Natural killer cell (primary cell): ENCODE results near the gene USP7. TPM values are rescaled to one million over a fixed set of nuclear protein-coding genes. Genes with fewer than 3 reads are reported as not detected.

Experiments
- ATAC-seq, 3 donors: fragments of 150-1000 bp in 2 of 3; fragments of 200-7000 bp in 1 of 3; cut with Tn5 transposase; 1 replicate in 1 of 3; 2 replicates in 2 of 3; pipeline ENCODE4 v1.10.0; 2021; ENCODE audit warnings: mild to moderate bottlenecking in 2 of 3, moderate library complexity in 2 of 3
- DNase-seq, 2 donors: peaks; one replicate each; pipeline versions ENCODE4 v3.0.0 to v3.0.0-alpha.2; 2013 to 2021; ENCODE audit warnings: mixed read lengths in 1 of 2
- H3K27ac ChIP-seq: one replicate; pipeline ENCODE4 v1.5.1; 2013; ENCODE audit warnings: mild to moderate bottlenecking, low read length
- H3K27me3 ChIP-seq: one replicate; pipeline ENCODE4 v1.6.1; 2013; ENCODE audit warnings: low read length; ENCODE audit not compliant: control insufficient read depth, insufficient read depth
- H3K36me3 ChIP-seq: one replicate; pipeline ENCODE4 v1.6.1; 2013; ENCODE audit warnings: low read length; ENCODE audit not compliant: control insufficient read depth, insufficient read depth
- H3K4me1 ChIP-seq: one replicate; pipeline ENCODE4 v1.6.1; 2013; ENCODE audit warnings: low read length; ENCODE audit not compliant: control insufficient read depth, insufficient read depth
- H3K4me3 ChIP-seq: one replicate; pipeline ENCODE4 v1.5.1; 2013; ENCODE audit warnings: low read length
- H3K9me3 ChIP-seq: one replicate; pipeline ENCODE4 v1.6.1; 2013; ENCODE audit warnings: low read length; ENCODE audit not compliant: control insufficient read depth, insufficient read depth
- H3K27ac Mint-ChIP-seq, 2 donors: one replicate each; pipeline ENCODE4 v1.8.0; 2022; ENCODE audit warnings: mild to moderate bottlenecking in 2 of 2, mixed read lengths in 2 of 2, moderate library complexity in 1 of 2
- H3K27me3 Mint-ChIP-seq, 2 donors: one replicate each; pipeline ENCODE4 v1.8.0; 2022; ENCODE audit warnings: low read depth in 2 of 2, mixed read lengths in 2 of 2
- H3K36me3 Mint-ChIP-seq: one replicate; pipeline ENCODE4 v1.8.0; 2022; ENCODE audit warnings: mixed read lengths
- H3K4me1 Mint-ChIP-seq, 2 donors: one replicate each; pipeline ENCODE4 v1.8.0; 2022; ENCODE audit warnings: mixed read lengths in 2 of 2
- H3K4me3 Mint-ChIP-seq: one replicate; pipeline ENCODE4 v1.8.0; 2022; ENCODE audit warnings: mild to moderate bottlenecking, moderate library complexity, mixed read lengths
- H3K9me3 Mint-ChIP-seq, 2 donors: one replicate each; pipeline ENCODE4 v1.8.0; 2022; ENCODE audit warnings: mixed read lengths in 2 of 2
- WGBS: methylation state at CpG from one replicate; pipeline ENCODE4 v1.1.7; 2013; ENCODE audit warnings: missing lambda C conversion rate; ENCODE audit not compliant: insufficient coverage; 5-methylcytosine and 5-hydroxymethylcytosine counted together
- intact Hi-C: fragments of 100-400 bp; cut with micrococcal nuclease; formaldehyde crosslinking; loops from one replicate; pipeline ENCODE4 v1.14.2; 2022
- total RNA-seq, 4 donors: library from RNA; stranded (reverse); fragments of 120-200 nt in 1 of 4; gene quantifications; one replicate each; pipeline versions ENCODE4 v1.2.3 to v1.2.4, GENCODE V29; 2013 to 2022
- TF ChIP-seq, protein P1 (sequence below): fragments of 200-600 bp; IDR thresholded peaks from one replicate; pipeline ENCODE4 v1.8.0; 2022; ENCODE audit warnings: antibody characterized with exemption

Gene USP7
- total RNA-seq, 3 donors from 2014 or later (not counting 1 experiment from before 2014, with no cell fraction given): 213 to 268 (median 236) TPM

- DNase-seq (no peak), ATAC-seq (no peak)
- Histone ChIP-seq H3K27me3 (no peaks in the 10 kb centered on the region), H3K4me1 (peaks cover 8% of the 10 kb centered on the region), H3K9me3 (no peaks in the 10 kb centered on the region), H3K36me3 (no peaks in the 10 kb centered on the region), H3K4me3 (no peak overlapping the region), H3K27ac (no peak overlapping the region)
- intact Hi-C loops: loop anchor here (10.0 kb wide), 1 partner anchor 52 kb away; no protein-coding TSS in a partner anchor
- Mint-ChIP-seq H3K4me3 (no peak overlapping the region), H3K4me1 (peaks cover 3 to 10% of the 10 kb centered on the region in 2 donors), H3K27ac (no peak overlapping the region), H3K27me3 (no peaks in the 10 kb centered on the region), H3K9me3 (no peaks in the 10 kb centered on the region), H3K36me3 (no peaks in the 10 kb centered on the region)
- WGBS: 18% methylated on average over 5 of the region's 8 CpGs
- TF ChIP-seq, protein P1, sequence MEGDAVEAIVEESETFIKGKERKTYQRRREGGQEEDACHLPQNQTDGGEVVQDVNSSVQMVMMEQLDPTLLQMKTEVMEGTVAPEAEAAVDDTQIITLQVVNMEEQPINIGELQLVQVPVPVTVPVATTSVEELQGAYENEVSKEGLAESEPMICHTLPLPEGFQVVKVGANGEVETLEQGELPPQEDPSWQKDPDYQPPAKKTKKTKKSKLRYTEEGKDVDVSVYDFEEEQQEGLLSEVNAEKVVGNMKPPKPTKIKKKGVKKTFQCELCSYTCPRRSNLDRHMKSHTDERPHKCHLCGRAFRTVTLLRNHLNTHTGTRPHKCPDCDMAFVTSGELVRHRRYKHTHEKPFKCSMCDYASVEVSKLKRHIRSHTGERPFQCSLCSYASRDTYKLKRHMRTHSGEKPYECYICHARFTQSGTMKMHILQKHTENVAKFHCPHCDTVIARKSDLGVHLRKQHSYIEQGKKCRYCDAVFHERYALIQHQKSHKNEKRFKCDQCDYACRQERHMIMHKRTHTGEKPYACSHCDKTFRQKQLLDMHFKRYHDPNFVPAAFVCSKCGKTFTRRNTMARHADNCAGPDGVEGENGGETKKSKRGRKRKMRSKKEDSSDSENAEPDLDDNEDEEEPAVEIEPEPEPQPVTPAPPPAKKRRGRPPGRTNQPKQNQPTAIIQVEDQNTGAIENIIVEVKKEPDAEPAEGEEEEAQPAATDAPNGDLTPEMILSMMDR: no peak
Observed at GRCh38 chr16:8967132-8967821, 3.6 kb upstream of the USP7 start.

DNA sequence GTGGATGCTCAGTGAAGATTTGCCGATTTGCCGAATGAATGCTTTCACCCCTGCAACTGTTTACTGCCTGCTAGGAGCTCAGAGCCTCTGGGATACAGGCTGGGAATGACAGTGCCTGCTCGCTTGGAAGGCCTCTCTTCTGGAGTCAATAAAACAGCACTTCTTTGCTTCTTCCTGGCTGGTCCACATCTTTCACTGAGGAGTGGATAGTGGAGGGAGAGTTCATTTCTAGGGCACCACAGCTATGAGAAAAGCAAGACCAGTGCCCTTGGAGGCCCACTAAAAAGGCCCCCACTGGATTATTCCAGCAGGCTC lies 3.1 kb upstream of the USP7 start:
- Histone ChIP-seq H3K27me3 (no peaks in the 10 kb centered on the region), H3K9me3 (no peaks in the 10 kb centered on the region), H3K27ac (no peak overlapping the region), H3K4me1 (peaks cover 13% of the 10 kb centered on the region), H3K36me3 (no peaks in the 10 kb centered on the region), H3K4me3 (no peak overlapping the region)
- DNase-seq: no peak
- TF ChIP-seq, protein P1: no peak
- ATAC-seq: no peak
- Mint-ChIP-seq H3K9me3 (no peaks in the 10 kb centered on the region), H3K27me3 (no peaks in the 10 kb centered on the region), H3K27ac (no peak overlapping the region), H3K36me3 (no peaks in the 10 kb centered on the region), H3K4me1 (peaks cover 8 to 16% of the 10 kb centered on the region in 2 donors), H3K4me3 (no peak overlapping the region)
- WGBS: 83% methylated on average over 3 of the region's 3 CpGs
- intact Hi-C loops: loop anchor here (10.0 kb wide), 1 partner anchor 52 kb away; no protein-coding TSS in a partner anchor

- H3K4me1 ChIP-seq: peaks cover 35% of the 10 kb centered on the region
- Mint-ChIP-seq H3K9me3 (no peaks in the 10 kb centered on the region), H3K4me1 (peaks cover 31 to 39% of the 10 kb centered on the region in 2 donors), H3K27ac (peak overlapping the region; percentile 59 to 76), H3K27me3 (no peaks in the 10 kb centered on the region), H3K4me3 (peak overlapping the region; percentile 83), H3K36me3 (no peaks in the 10 kb centered on the region)
- intact Hi-C loops: loop anchor here (5.0 to 10.0 kb wide), 3 partner anchors 50 to 167 kb away; partner anchors contain the start of genes HAPSTR1, PMM2 and TMEM186
- H3K27me3 ChIP-seq: no peaks in the 10 kb centered on the region
- H3K4me3 ChIP-seq: peak overlapping the region; percentile 67
- ATAC-seq: no peak
- TF ChIP-seq, protein P1: no peak
- no peaks in the 10 kb centered on the region for H3K36me3 ChIP-seq
- no peaks in the 10 kb centered on the region for H3K9me3 ChIP-seq
- no peak for DNase-seq
- peak overlapping the region; percentile 74 for H3K27ac ChIP-seq
- 71% methylated on average over 4 of the region's 6 CpGs for WGBS
Observed at GRCh38 chr16:8964462-8964861, 756 bp upstream of the USP7 start.
